Lower leg skin (tissue), 4 donors: ENCODE results near the gene GRIN2A. TPM values are rescaled to one million over a fixed set of nuclear protein-coding genes. Genes with fewer than 3 reads are reported as not detected.

Experiments
- DNase-seq, 2 donors: peaks; one replicate each; pipeline ENCODE4 v3.0.0-alpha.2; 2019; ENCODE audit warnings: low spot score in 2 of 2
- H3K4me3 ChIP-seq: fragments of 200-600 bp; sonication (generic); 2 replicates; pipeline ENCODE4 v1.5.1; 2017; ENCODE audit warnings: mild to moderate bottlenecking, low read depth; ENCODE audit not compliant: poor library complexity, severe bottlenecking
- POLR2A ChIP-seq, 2 donors: fragments of 450-650 bp; IDR thresholded peaks; one replicate each; pipeline ENCODE4 v1.6.1; 2016 to 2017; ENCODE audit warnings: antibody characterized with exemption in 2 of 2, mild to moderate bottlenecking in 1 of 2, moderate library complexity in 1 of 2
- WGBS, 2 donors: methylation state at CpG; one replicate each; pipeline ENCODE4 v1.1.5; 2018; 5-methylcytosine and 5-hydroxymethylcytosine counted together
- intact Hi-C: fragments of 100-400 bp; cut with DNase I; formaldehyde crosslinking; loops from one replicate; pipeline ENCODE4 v1.15.0; 2023; ENCODE audit warnings: low total_unique reads
- total RNA-seq, 4 donors: library from RNA; depleted of rRNA; stranded (reverse); fragments of >200 nt; gene quantifications; one replicate each; pipeline ENCODE4 v1.1.0, GENCODE V29; 2016
- TF ChIP-seq, protein P1 (sequence below), 3 donors: fragments of 450-650 bp; IDR thresholded peaks; one replicate each; pipeline ENCODE4 v1.5.1; 2016; ENCODE audit warnings: antibody characterized with exemption in 3 of 3, mild to moderate bottlenecking in 3 of 3, moderate library complexity in 2 of 3

GRIN2A gene
- total RNA-seq = 1 to 10 TPM in 2 of 4 donors, under 1 TPM in 2; 0.30 to 1.7 (median 0.73) TPM

GRCh38 chr16:10182222-10183053 lies at the start of gene GRIN2A:
TSS of gene GRIN2A (minus strand) at chr16:10182428. CDS start at chr16:10180411, 2,017 bp downstream.
- intact Hi-C loops = loop anchor here (10.0 kb wide), 1 partner anchor 538 kb away; no protein-coding TSS in a partner anchor
- no peak within 1 kb of the TSS for H3K4me3 ChIP-seq
- TF ChIP-seq POLR2A (IDR thresholded peaks at IDR 0.05) = no peak
- DNase-seq = no peak
- 1% methylated on average over 35 to 56 of the region's 64 CpGs for WGBS, 2 donors

- WGBS, 2 donors = 80 to 89% methylated on average over 2 of the region's 2 CpGs
- no peak overlapping the region for H3K4me3 ChIP-seq
- TF ChIP-seq POLR2A (IDR thresholded peaks at IDR 0.05) = no peak
- TF ChIP-seq, protein P1, sequence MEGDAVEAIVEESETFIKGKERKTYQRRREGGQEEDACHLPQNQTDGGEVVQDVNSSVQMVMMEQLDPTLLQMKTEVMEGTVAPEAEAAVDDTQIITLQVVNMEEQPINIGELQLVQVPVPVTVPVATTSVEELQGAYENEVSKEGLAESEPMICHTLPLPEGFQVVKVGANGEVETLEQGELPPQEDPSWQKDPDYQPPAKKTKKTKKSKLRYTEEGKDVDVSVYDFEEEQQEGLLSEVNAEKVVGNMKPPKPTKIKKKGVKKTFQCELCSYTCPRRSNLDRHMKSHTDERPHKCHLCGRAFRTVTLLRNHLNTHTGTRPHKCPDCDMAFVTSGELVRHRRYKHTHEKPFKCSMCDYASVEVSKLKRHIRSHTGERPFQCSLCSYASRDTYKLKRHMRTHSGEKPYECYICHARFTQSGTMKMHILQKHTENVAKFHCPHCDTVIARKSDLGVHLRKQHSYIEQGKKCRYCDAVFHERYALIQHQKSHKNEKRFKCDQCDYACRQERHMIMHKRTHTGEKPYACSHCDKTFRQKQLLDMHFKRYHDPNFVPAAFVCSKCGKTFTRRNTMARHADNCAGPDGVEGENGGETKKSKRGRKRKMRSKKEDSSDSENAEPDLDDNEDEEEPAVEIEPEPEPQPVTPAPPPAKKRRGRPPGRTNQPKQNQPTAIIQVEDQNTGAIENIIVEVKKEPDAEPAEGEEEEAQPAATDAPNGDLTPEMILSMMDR (IDR thresholded peaks at IDR 0.05) = no peak
- intact Hi-C loops = no loop called here
- no peak for DNase-seq
Measured at GRCh38 chr16:10231563-10231962, 49.3 kb upstream of the GRIN2A start.

DNA sequence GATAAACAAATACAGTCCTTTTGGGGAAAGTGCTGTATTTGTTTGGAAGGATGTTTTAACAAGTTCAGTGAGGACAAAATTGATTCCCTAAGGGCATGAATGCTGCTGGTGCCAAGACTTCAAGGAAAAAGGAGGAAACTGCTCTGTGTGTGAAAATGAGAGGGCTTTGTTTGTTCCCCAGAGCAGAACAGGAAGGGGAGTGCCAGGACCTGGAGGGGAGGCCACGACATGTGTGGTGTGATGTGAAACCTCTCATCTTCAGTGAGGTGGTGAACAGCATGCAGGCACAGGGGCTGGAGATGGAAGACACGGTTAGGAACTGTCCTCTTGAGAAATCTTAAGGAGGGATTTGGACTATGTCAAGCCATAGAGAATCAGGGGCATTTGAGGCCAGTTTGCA lies 46.6 kb upstream of the GRIN2A start:
- intact Hi-C loops = no loop called here
- TF ChIP-seq, protein P1 (IDR thresholded peaks at IDR 0.05) = no peak
- TF ChIP-seq POLR2A (IDR thresholded peaks at IDR 0.05) = no peak
- H3K4me3 ChIP-seq = no peak overlapping the region
- DNase-seq = no peak
- WGBS, 2 donors = 0 to 4% methylated on average over 2 of the region's 2 CpGs

DNA sequence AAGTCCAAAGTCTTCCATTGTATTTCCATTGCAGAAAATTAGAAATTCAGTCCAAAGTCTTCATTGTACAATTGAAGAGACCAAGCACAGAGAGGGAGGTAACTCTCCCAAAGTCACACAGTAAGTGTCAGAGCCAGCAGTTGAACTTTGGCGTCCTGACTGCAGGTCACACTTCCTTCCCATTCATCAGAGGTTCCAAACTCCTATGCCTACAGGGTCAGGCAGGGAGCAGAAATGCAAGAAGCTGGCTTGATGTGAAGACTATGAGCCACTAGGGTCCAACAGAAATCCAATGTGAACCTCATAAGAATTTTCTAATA lies 44.7 kb upstream of the GRIN2A start:
- H3K4me3 ChIP-seq = no peak overlapping the region
- intact Hi-C loops = no loop called here
- WGBS, 2 donors = 53 to 68% methylated on average over 1 of the region's 1 CpG
- no peak for TF ChIP-seq POLR2A (IDR thresholded peaks at IDR 0.05)
- TF ChIP-seq, protein P1 (IDR thresholded peaks at IDR 0.05) = no peak
- no peak for DNase-seq

DNA sequence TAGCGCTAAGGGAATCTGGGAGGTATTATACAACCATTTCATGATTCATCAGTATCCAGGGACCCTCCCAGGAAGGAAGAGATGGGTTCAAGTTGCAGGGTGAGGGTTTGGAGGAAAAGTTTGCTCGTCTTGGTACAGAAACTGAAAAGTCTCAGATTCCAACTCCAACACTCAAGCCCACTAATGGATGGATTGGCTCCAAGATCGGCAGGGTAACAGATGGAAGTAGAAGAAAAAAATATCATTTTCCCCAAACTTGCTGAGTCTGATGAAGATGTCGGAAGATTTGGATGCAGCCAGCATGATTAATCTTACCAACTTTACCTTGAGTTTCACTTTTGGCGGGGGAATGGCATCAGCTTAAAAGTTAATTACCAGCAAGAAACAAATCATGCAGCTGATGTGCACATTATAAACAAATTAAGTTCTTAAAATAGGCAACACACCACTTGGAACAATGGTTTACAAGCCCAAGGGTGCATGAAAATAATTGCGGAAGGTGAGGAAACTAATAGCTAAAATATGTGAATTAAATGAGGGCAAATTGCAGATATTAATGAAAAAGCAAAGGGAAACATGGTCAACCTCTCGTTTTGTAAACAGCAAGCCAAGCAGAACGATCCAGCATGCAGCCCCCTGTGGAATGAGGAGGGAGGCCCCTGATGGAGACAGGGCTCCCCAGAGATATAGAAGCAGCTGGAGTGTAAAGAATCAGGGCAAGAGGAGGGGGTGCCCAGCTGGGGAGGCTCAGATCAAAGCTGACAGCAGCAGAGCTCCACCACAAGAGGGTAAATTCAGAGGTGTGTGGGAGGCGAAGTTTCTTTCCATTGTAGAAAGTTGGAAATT lies 44.1 kb upstream of the GRIN2A start:
- H3K4me3 ChIP-seq = no peak overlapping the region
- no peak for TF ChIP-seq POLR2A (IDR thresholded peaks at IDR 0.05)
- TF ChIP-seq, protein P1 (IDR thresholded peaks at IDR 0.05) = no peak
- no peak for DNase-seq
- intact Hi-C loops = no loop called here
- 62 to 64% methylated on average over 9 of the region's 9 CpGs for WGBS, 2 donors

- no peak for TF ChIP-seq POLR2A (IDR thresholded peaks at IDR 0.05)
- TF ChIP-seq, protein P1 (IDR thresholded peaks at IDR 0.05) = no peak
- H3K4me3 ChIP-seq = no peak overlapping the region
- intact Hi-C loops = no loop called here
- no peak for DNase-seq
- WGBS, 2 donors = 84 to 85% methylated on average over 6 of the region's 6 CpGs
Measured at GRCh38 chr16:10225653-10226052, 43.4 kb upstream of the GRIN2A start.
